Endothelial cell (in vitro differentiated cells): ENCODE results near the gene GPR137B. TPM values are rescaled to one million over a fixed set of nuclear protein-coding genes. Genes with fewer than 3 reads are reported as not detected.
"Not testable (repeated sequence)": the region's sequence is repeated elsewhere in the genome, so short reads cannot be mapped to it uniquely, and the experiment has no call there.

Experiments
- DNase-seq: peaks from one replicate; pipeline ENCODE4 v3.0.0; 2021; ENCODE audit warnings: low spot score
- H3K27ac Mint-ChIP-seq: one replicate; pipeline ENCODE4 v1.8.0; 2021; ENCODE audit warnings: mixed read lengths, inconsistent platforms; ENCODE audit not compliant: unreplicated experiment
- H3K27me3 Mint-ChIP-seq: one replicate; pipeline ENCODE4 v1.8.0; 2021; ENCODE audit warnings: mild to moderate bottlenecking, moderate library complexity, mixed read lengths, inconsistent platforms; ENCODE audit not compliant: unreplicated experiment
- H3K36me3 Mint-ChIP-seq: one replicate; pipeline ENCODE4 v1.8.0; 2021; ENCODE audit warnings: mild to moderate bottlenecking, low read depth, mixed read lengths, inconsistent platforms; ENCODE audit not compliant: unreplicated experiment
- H3K4me1 Mint-ChIP-seq: one replicate; pipeline ENCODE4 v1.8.0; 2021; ENCODE audit warnings: mild to moderate bottlenecking, mixed read lengths, inconsistent platforms; ENCODE audit not compliant: unreplicated experiment
- H3K4me3 Mint-ChIP-seq: one replicate; pipeline ENCODE4 v1.8.0; 2021; ENCODE audit warnings: mild to moderate bottlenecking, mixed read lengths, inconsistent platforms; ENCODE audit not compliant: unreplicated experiment
- H3K9me3 Mint-ChIP-seq: one replicate; pipeline ENCODE4 v1.8.0; 2021; ENCODE audit warnings: mixed read lengths, inconsistent platforms; ENCODE audit not compliant: unreplicated experiment
- total RNA-seq: library from RNA; stranded (reverse); fragmentation: NEBNext Ultra II Directional; extraction: Animal tissue kit (Norgen Biotek cat#: 25700); gene quantifications from one replicate; pipeline ENCODE4 v1.2.1, GENCODE V29; 2021; ENCODE audit not compliant: unreplicated experiment
- TF ChIP-seq, protein P1 (sequence below): fragments of 200-600 bp; sonication (generic); IDR thresholded peaks from one replicate; pipeline ENCODE4 v1.5.0; 2021; ENCODE audit warnings: antibody characterized with exemption; ENCODE audit not compliant: unreplicated experiment

GPR137B gene
- total RNA-seq, 1 donor from 2014 or later: 18.2 TPM

DNA sequence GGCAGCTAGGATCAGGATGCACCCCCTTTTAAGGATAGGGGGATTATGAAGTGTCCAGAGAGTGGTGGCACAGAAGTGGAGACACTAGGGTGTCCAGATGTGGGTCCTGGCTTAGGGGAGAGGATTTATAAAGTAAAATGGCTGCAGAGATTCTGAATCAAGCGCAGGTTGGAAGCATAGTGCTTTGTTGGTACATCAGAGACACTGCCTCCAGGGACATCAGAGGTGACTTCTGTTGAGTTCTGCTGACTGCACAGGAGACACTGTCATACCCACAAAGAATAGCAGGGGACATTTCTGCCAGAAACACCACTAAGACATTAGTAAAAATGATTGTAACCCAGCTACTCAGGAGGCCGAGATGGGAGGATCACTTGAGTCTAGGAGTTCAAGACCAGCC, 16.4 kb downstream of the GPR137B start:
- H3K27me3 Mint-ChIP-seq: peaks cover 13% of the 10 kb centered on the region
- TF ChIP-seq, protein P1, sequence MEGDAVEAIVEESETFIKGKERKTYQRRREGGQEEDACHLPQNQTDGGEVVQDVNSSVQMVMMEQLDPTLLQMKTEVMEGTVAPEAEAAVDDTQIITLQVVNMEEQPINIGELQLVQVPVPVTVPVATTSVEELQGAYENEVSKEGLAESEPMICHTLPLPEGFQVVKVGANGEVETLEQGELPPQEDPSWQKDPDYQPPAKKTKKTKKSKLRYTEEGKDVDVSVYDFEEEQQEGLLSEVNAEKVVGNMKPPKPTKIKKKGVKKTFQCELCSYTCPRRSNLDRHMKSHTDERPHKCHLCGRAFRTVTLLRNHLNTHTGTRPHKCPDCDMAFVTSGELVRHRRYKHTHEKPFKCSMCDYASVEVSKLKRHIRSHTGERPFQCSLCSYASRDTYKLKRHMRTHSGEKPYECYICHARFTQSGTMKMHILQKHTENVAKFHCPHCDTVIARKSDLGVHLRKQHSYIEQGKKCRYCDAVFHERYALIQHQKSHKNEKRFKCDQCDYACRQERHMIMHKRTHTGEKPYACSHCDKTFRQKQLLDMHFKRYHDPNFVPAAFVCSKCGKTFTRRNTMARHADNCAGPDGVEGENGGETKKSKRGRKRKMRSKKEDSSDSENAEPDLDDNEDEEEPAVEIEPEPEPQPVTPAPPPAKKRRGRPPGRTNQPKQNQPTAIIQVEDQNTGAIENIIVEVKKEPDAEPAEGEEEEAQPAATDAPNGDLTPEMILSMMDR: no peak
- peaks cover 34% of the 10 kb centered on the region for H3K36me3 Mint-ChIP-seq
- H3K4me3 Mint-ChIP-seq: no peak overlapping the region
- DNase-seq: no peak
- no peak overlapping the region for H3K27ac Mint-ChIP-seq
- H3K4me1 Mint-ChIP-seq: peaks cover 7% of the 10 kb centered on the region
- H3K9me3 Mint-ChIP-seq: peaks cover 15% of the 10 kb centered on the region

DNA sequence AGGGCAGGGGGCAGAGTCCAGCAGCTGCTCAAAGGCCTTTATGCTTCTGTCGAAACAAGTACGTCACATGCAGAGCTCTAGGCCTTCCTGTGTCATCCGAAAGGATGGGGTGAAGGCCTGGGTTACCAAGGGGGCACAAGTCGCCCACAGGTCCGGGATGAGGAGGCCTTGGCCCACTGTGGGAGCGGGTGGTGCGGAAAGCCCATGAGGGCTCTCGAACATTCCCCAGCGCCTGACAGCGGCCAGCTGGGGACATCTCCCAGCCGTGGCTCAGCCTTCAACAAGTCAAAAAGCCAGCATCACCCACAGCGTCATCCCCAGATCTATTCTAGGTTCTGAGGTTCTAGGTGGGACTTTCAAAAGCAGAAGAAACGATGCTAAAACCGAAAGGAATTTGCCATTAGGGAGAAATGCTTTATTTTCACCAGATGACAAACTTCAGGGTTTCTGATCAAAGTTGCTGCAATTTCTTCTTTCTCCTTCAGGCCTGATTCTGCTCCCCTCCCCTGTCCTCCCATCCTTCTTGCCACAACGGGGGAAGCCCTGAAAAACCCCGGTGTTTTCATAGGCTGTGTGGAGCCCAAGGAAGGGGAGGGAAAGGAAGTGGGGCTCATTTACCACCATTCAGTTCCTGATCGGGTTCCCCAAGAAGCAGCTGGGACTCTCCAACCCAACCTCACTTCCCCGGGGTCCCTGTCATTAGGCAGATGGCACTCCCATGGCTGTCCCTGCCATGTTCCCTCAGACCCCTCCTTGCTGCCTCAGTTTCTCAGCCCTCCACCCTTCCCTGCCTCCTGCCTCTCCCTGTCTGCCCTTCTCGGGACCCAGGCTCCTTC, 17.6 kb downstream of the GPR137B start:
- Mint-ChIP-seq H3K4me3 (no peak overlapping the region), H3K27ac (no peak overlapping the region), H3K9me3 (peaks cover 15% of the 10 kb centered on the region), H3K4me1 (peaks cover 7% of the 10 kb centered on the region), H3K36me3 (peaks cover 40% of the 10 kb centered on the region), H3K27me3 (peaks cover 13% of the 10 kb centered on the region)
- DNase-seq: no peak
- TF ChIP-seq, protein P1: no peak

DNA sequence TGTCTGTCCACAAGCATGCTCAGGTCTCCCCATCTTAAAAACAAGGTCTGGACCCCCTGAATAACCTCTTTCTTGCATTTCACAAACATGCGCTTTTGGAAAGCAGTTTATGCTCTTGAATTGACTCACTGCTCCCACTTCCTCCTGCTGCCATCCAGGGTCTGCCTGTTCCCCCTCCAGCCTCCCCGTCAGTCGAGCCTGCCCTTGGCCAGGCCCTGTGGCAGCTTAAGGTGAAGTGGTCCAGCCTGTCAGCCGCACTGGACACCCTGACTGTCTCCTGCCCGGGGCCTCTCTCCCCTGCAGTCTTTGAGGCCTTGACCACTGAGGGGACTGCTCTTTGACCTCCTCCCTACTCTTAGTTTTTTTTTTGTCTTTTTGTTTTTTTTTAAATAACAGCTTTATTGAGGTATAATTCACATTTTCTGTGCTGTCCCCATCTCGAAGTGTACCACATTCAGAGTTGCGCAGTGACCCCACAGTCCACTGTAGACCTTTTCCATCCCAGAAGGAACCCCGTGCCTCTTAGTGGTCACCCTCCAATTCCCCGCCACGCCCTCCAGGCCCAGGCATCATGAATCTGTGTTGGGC, 18.3 kb downstream of the GPR137B start:
- no peak overlapping the region for H3K27ac Mint-ChIP-seq

DNA sequence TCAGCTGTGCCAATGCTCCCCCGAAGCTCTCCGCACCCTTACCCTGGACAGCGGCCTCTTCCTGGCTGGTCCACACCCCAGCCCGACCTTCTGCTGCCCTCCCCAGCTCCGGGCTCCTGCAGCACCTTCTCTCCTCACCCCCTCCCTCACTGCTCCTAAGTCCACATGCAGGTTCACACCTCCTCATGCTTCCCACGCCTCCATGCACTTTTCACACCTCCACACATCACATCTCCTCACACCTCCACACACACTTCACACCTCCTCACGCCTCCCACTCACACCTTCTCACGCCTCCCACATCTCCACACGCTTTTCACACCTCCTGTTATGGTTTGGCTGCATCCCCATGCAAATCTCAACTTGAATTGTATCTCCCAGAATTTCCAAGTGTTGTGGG, 18.9 kb downstream of the GPR137B start:
- peaks cover 9% of the 10 kb centered on the region for H3K27me3 Mint-ChIP-seq
- TF ChIP-seq, protein P1: no peak
- H3K4me1 Mint-ChIP-seq: no peaks in the 10 kb centered on the region
- peak overlapping the region; percentile 73 for H3K4me3 Mint-ChIP-seq
- peaks cover 34% of the 10 kb centered on the region for H3K36me3 Mint-ChIP-seq
- no peak overlapping the region for H3K27ac Mint-ChIP-seq
- DNase-seq: no peak
- peaks cover 15% of the 10 kb centered on the region for H3K9me3 Mint-ChIP-seq

More for the DNA sequence above, 18.3 kb downstream of the GPR137B start:
- H3K36me3 Mint-ChIP-seq: peaks cover 36% of the 10 kb centered on the region
- peaks cover 2% of the 10 kb centered on the region for H3K4me1 Mint-ChIP-seq
- H3K9me3 Mint-ChIP-seq: peaks cover 15% of the 10 kb centered on the region
- no peak overlapping the region for H3K4me3 Mint-ChIP-seq
- TF ChIP-seq, protein P1: no peak
- peaks cover 9% of the 10 kb centered on the region for H3K27me3 Mint-ChIP-seq
- no peak for DNase-seq

DNA sequence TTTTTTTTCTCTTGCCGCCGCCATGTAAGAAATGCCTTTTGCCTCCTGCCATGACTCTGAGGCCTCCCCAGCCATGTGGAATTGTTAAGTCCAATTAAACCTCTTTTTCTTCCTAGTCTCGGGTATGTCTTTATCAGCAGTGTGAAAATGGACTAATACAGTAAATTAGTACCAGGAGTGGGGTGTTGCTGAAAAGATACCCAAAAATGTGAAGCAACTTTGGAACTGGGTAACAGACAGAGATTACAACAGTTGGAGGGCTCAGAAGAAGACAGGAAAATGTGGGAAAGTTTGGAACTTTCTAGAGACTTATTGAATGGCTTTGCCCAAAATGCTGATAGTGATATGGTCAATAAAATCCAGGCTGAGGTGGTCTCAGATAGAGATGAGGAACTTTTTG, 19.4 kb downstream of the GPR137B start:
- H3K27ac Mint-ChIP-seq: not testable (repeated sequence)
- H3K36me3 Mint-ChIP-seq: peaks cover 34% of the 10 kb centered on the region

More for the DNA sequence above, 19.4 kb downstream of the GPR137B start:
- H3K4me1 Mint-ChIP-seq, H3K27me3 Mint-ChIP-seq, DNase-seq: not testable (repeated sequence)
- peak overlapping the region; percentile 72 for H3K4me3 Mint-ChIP-seq
- peaks cover 15% of the 10 kb centered on the region for H3K9me3 Mint-ChIP-seq
